HepG2 (cell line): ENCODE measurements around the gene MAN1A1. TPM values are rescaled to one million over a fixed set of nuclear protein-coding genes. Genes with fewer than 3 reads are reported as not detected.

Source experiments
- ETV6 ChIP-seq: sonication (generic); formaldehyde crosslinking; conservative IDR thresholded peaks from 2 replicates; pipeline ENCODE4 v1.4.0; 2020; ENCODE audit warnings: missing genetic modification reagents
- FOXA1 ChIP-seq, 2 experiments: fragments of 450-650 bp in 1 of 2; sonication (generic) in 1 of 2; formaldehyde crosslinking in 1 of 2; IDR thresholded peaks; 2 replicates each; pipeline versions ENCODE4 v1.4.0 to v1.6.1; 2016 to 2020; ENCODE audit warnings: missing genetic modification reagents in 1 of 2
- GABPA ChIP-seq, 2 experiments: IDR thresholded peaks; 2 replicates each; pipeline ENCODE4 v1.6.1; 2011 to 2016; ENCODE audit warnings: low read depth in 2 of 2, low read length in 1 of 2, missing biosample characterization in 1 of 2, missing genetic modification characterization in 1 of 2
- HNF1A ChIP-seq, 2 experiments: sonication (generic) in 1 of 2; formaldehyde crosslinking in 1 of 2; IDR thresholded peaks; 2 replicates each; pipeline versions ENCODE4 v1.4.0 to v1.6.1; 2016 to 2020; ENCODE audit warnings: borderline replicate concordance in 1 of 2, low read depth in 1 of 2, mild to moderate bottlenecking in 1 of 2, missing genetic modification reagents in 1 of 2
- MAZ ChIP-seq, 2 experiments: sonication (generic) in 1 of 2; formaldehyde crosslinking in 1 of 2; IDR thresholded peaks; 2 replicates each; pipeline versions ENCODE4 v1.5.0 to v1.6.1; 2012 to 2020; ENCODE audit warnings: low read depth in 2 of 2, mild to moderate bottlenecking in 2 of 2, borderline replicate concordance in 1 of 2, improper control_type of control experiment in 1 of 2, low read length in 1 of 2, missing genetic modification reagents in 1 of 2, moderate library complexity in 1 of 2
- RBAK ChIP-seq: sonication (generic); formaldehyde crosslinking; IDR thresholded peaks from 2 replicates; pipeline ENCODE4 v1.5.1; 2020; ENCODE audit warnings: mild to moderate bottlenecking, missing genetic modification reagents
- SOX6 ChIP-seq, 2 experiments: fragments of 450-650 bp in 1 of 2; sonication (generic) in 1 of 2; formaldehyde crosslinking in 1 of 2; IDR thresholded peaks; 2 replicates each; pipeline versions ENCODE4 v1.4.0 to v1.6.1; 2017 to 2020; ENCODE audit warnings: antibody characterized with exemption in 1 of 2, mild to moderate bottlenecking in 1 of 2, missing genetic modification reagents in 1 of 2
- ZC3H4 ChIP-seq: sonication (generic); formaldehyde crosslinking; IDR thresholded peaks from 2 replicates; pipeline ENCODE4 v1.4.0; 2020; ENCODE audit warnings: missing genetic modification reagents, borderline replicate concordance
- ZFP90 ChIP-seq: sonication (generic); formaldehyde crosslinking; IDR thresholded peaks from 2 replicates; pipeline ENCODE4 v1.8.0; 2022; ENCODE audit warnings: missing genetic modification reagents, mild to moderate bottlenecking, inconsistent platforms, borderline replicate concordance
- ZMYM4 ChIP-seq: sonication (generic); formaldehyde crosslinking; IDR thresholded peaks from 2 replicates; pipeline ENCODE4 v1.8.1; 2023; ENCODE audit warnings: mild to moderate bottlenecking, missing genetic modification reagents
- ZNF124 ChIP-seq: sonication (generic); formaldehyde crosslinking; IDR thresholded peaks from 2 replicates; pipeline ENCODE4 v1.4.0; 2020; ENCODE audit warnings: missing genetic modification reagents
- ZNF432 ChIP-seq: sonication (generic); formaldehyde crosslinking; IDR thresholded peaks from 2 replicates; pipeline ENCODE4 v1.5.0; 2020; ENCODE audit warnings: missing genetic modification reagents, mild to moderate bottlenecking, borderline replicate concordance
- ZNF569 ChIP-seq: sonication (generic); formaldehyde crosslinking; IDR thresholded peaks from 2 replicates; pipeline ENCODE4 v1.5.0; 2020; ENCODE audit warnings: mild to moderate bottlenecking, missing genetic modification reagents, moderate library complexity, borderline replicate concordance
- ZNF629 ChIP-seq: sonication (generic); formaldehyde crosslinking; conservative IDR thresholded peaks from 2 replicates; pipeline ENCODE4 v1.5.0; 2020; ENCODE audit warnings: missing genetic modification reagents
- ZNF772 ChIP-seq: sonication (generic); formaldehyde crosslinking; IDR thresholded peaks from 2 replicates; pipeline ENCODE4 v1.5.0; 2020; ENCODE audit warnings: mild to moderate bottlenecking, missing genetic modification reagents
- polyA plus RNA-seq, 8 experiments: library from polyadenylated mRNA; depleted of rRNA in 3 of 8; stranded (reverse) in 7 of 8; unstranded in 1 of 8; fragments of >200 nt; fragmentation: Illumina TruSeq in 4 of 8; extraction: Trizol in 4 of 8; gene quantifications; 2 replicates each; pipeline versions ENCODE4 v1.2.1 to v1.2.3, GENCODE V29; 2011 to 2016; ENCODE audit warnings: low read depth in 4 of 8, missing spikeins in 1 of 8, mixed read lengths in 1 of 8; ENCODE audit not compliant: insufficient read depth in 1 of 8
- total RNA-seq, 5 experiments: library from RNA; depleted of rRNA; stranded (reverse); fragments of >200 nt; fragmentation: Illumina TruSeq; extraction: Trizol; gene quantifications; 2 replicates each; pipeline ENCODE4 v1.2.3, GENCODE V29; 2016; ENCODE audit warnings: low read depth in 1 of 5
- TF ChIP-seq, protein P1 (sequence below): IDR thresholded peaks from 2 replicates; pipeline ENCODE4 v1.6.1; 2016; ENCODE audit warnings: low read depth
- TF ChIP-seq, protein P2 (sequence below): IDR thresholded peaks from 2 replicates; pipeline ENCODE4 v1.6.1; 2018; ENCODE audit warnings: missing genetic modification reagents
- TF ChIP-seq, protein P3 (sequence below): sonication (generic); formaldehyde crosslinking; IDR thresholded peaks from 2 replicates; pipeline ENCODE4 v1.5.0; 2020; ENCODE audit warnings: missing genetic modification reagents

MAN1A1 gene
- total and polyA plus RNA-seq, 2 of the 13 experiments (the other 11 are each of a cell fraction or from before 2014, with no cell fraction given), result 156 to 236 TPM

DNA sequence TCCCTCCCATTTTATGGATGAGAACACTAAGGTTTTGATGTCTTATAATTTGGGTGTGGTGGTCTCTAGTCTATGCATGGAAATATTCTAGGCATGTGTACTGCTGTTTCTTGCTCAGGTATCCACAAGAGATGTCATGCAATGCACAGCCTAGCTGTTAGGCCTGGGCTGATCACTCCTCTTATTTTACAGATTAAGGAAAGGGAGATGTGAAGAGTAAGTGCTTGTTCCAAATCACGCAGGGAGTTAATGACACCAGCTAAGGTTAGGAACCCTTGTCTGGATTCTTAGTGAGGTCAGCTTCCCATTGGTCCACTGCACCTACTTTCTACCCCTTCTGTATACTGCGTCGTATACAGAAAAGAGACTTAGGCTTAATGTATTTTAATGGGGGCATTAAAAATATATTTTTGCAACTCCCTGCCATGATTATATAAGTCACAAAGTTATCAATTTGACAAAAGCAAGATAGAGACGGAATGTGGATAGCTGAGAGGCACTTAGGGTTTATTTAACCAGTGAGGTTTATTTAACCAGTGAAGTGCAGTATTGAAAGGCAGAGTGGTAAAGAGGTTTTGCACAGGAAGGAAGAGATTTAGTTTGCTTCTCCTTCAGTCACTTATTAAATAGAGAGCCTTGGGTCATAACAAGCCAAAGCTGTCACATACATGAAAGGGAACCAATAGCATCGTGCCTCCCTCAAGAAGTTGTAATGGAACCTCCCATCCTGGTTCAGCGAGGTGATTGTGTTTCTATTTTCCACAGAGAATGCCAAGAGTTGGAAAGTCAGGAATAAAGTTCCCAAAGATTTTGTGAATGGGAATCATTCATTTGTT lies 176.1 kb downstream of the MAN1A1 start (continued):
- TF ChIP-seq ZNF629 (CRISPR knock-in tag), result peak; percentile 89
- TF ChIP-seq GABPA (IDR thresholded peaks at IDR 0.05; ENCODE audit: low read depth, low read length), result no peak
- TF ChIP-seq GABPA (CRISPR knock-in tag; IDR thresholded peaks at IDR 0.05; ENCODE audit: low read depth), result 0 out of 2 replicates have a peak, but pooled peaks have one; percentile 26
- TF ChIP-seq ETV6 (CRISPR knock-in tag), result no peak
- 0 out of 2 replicates have a peak, but pooled peaks have one; percentile 16 for TF ChIP-seq ZFP90 (CRISPR knock-in tag)
- TF ChIP-seq ZNF124 (CRISPR knock-in tag), result peak; percentile 77; the same call in 1 of the 2 replicates
- no peak for TF ChIP-seq FOXA1 (IDR thresholded peaks at IDR 0.05)
- TF ChIP-seq FOXA1 (CRISPR knock-in tag; IDR thresholded peaks at IDR 0.05), result peak; percentile 61
- TF ChIP-seq RBAK (CRISPR knock-in tag), result no peak
- TF ChIP-seq, protein P1, sequence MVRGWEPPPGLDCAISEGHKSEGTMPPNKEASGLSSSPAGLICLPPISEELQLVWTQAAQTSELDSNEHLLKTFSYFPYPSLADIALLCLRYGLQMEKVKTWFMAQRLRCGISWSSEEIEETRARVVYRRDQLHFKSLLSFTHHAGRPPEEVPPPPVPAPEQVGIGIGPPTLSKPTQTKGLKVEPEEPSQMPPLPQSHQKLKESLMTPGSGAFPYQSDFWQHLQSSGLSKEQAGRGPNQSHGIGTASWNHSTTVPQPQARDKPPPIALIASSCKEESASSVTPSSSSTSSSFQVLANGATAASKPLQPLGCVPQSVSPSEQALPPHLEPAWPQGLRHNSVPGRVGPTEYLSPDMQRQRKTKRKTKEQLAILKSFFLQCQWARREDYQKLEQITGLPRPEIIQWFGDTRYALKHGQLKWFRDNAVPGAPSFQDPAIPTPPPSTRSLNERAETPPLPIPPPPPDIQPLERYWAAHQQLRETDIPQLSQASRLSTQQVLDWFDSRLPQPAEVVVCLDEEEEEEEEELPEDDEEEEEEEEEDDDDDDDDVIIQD, result peak; percentile 81
- TF ChIP-seq ZNF569 (CRISPR knock-in tag), result no peak
- TF ChIP-seq, protein P2, sequence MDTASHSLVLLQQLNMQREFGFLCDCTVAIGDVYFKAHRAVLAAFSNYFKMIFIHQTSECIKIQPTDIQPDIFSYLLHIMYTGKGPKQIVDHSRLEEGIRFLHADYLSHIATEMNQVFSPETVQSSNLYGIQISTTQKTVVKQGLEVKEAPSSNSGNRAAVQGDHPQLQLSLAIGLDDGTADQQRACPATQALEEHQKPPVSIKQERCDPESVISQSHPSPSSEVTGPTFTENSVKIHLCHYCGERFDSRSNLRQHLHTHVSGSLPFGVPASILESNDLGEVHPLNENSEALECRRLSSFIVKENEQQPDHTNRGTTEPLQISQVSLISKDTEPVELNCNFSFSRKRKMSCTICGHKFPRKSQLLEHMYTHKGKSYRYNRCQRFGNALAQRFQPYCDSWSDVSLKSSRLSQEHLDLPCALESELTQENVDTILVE (CRISPR knock-in tag), result 0 out of 2 replicates have a peak, but pooled peaks have one; percentile 19
- TF ChIP-seq ZMYM4 (CRISPR knock-in tag), result peak; percentile 68; the same call in 1 of the 2 replicates
- TF ChIP-seq ZC3H4 (CRISPR knock-in tag), result peak; percentile 71
- no peak for TF ChIP-seq ZNF432 (CRISPR knock-in tag)
- peak; percentile 75 for TF ChIP-seq HNF1A (IDR thresholded peaks at IDR 0.05; ENCODE audit: low read depth)
- peak; percentile 64; the same call in 1 of the 2 replicates for TF ChIP-seq HNF1A (CRISPR knock-in tag; IDR thresholded peaks at IDR 0.05; ENCODE audit: borderline replicate concordance)
- peak; percentile 74; the same call in 1 of the 2 replicates for TF ChIP-seq ZNF772
- TF ChIP-seq MAZ (IDR thresholded peaks at IDR 0.05; ENCODE audit: borderline replicate concordance, low read depth, low read length), result no peak
- TF ChIP-seq MAZ (CRISPR knock-in tag; IDR thresholded peaks at IDR 0.05; ENCODE audit: low read depth), result no peak
- TF ChIP-seq, protein P3, sequence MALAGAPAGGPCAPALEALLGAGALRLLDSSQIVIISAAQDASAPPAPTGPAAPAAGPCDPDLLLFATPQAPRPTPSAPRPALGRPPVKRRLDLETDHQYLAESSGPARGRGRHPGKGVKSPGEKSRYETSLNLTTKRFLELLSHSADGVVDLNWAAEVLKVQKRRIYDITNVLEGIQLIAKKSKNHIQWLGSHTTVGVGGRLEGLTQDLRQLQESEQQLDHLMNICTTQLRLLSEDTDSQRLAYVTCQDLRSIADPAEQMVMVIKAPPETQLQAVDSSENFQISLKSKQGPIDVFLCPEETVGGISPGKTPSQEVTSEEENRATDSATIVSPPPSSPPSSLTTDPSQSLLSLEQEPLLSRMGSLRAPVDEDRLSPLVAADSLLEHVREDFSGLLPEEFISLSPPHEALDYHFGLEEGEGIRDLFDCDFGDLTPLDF (CRISPR knock-in tag), result 0 out of 2 replicates have a peak, but pooled peaks have one; percentile 48
- TF ChIP-seq SOX6 (IDR thresholded peaks at IDR 0.05), result no peak
- TF ChIP-seq SOX6 (CRISPR knock-in tag; IDR thresholded peaks at IDR 0.05), result peak; percentile 69; the same call in 1 of the 2 replicates
